GM18873 (cell line): ENCODE data around the gene GFER.

ENCODE experiments used
- ATAC-seq: cut with Tn5 transposase; IDR thresholded peaks from one replicate; pipeline ENCODE4 v1.9.1; 2021; ENCODE audit warnings: mild to moderate bottlenecking, moderate library complexity, moderate number of reproducible peaks; ENCODE audit not compliant: unreplicated experiment, low FRiP score

Gene GFER

GRCh38 chr16:1973461-1974156 lies 10.4 kb upstream of the GFER start:
- no peak for ATAC-seq

DNA sequence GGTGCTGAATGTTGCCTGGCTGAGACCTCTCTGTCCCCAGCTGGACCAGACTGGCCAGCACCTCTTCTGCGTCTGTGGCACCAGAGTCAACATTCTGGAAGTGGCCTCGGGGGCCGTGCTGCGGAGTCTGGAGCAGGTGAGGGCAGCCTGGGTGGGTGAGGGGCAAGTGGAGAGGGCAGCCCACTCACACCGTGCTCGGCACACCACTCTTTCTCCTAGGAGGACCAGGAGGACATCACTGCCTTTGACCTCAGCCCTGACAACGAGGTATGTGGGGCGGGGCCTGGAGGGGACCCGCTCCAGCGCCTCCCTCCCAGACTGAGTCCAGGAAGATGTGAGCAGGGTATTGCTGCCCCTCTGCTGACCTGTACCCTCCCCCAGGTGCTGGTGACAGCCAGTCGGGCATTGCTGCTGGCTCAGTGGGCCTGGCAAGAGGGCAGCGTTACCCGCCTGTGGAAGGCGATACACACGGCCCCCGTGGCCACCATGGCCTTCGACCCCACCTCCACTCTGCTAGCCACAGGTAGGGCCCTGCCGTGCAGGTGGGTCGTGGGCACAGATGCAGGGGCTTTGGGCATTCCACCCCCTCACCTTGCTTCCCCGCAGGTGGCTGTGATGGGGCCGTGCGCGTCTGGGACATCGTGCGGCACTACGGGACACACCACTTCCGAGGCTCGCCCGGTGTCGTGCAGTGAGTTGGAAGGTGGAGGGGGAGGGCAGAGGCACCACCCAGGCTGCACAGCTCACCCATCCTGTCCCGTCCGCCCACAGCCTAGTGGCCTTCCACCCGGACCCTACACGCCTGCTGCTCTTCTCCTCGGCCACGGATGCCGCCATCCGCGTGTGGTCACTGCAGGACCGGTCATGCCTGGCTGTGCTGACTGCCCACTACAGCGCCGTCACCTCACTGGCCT lies 9.6 kb upstream of the GFER start:
- no peak for ATAC-seq

GRCh38 chr16:1975432-1976215 lies 8.4 kb upstream of the GFER start:
- ATAC-seq, result no peak

DNA sequence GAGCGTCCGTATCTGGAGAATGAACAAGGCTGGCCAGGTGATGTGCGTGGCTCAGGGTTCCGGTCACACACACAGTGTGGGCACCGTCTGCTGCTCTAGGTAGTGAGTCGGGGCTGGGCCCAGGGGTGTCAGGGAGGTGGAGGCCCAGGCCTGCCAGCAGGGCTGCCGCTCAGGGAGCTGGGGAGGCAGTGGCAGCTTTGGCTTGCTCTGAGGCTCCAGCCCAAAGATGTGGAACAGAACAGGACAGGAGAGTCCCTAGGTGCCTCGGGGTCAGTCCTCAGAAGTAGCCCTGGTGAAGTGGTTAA lies 7.8 kb upstream of the GFER start:
- no peak for ATAC-seq

GRCh38 chr16:1976951-1977874 lies 6.8 kb upstream of the GFER start:
- no peak for ATAC-seq

DNA sequence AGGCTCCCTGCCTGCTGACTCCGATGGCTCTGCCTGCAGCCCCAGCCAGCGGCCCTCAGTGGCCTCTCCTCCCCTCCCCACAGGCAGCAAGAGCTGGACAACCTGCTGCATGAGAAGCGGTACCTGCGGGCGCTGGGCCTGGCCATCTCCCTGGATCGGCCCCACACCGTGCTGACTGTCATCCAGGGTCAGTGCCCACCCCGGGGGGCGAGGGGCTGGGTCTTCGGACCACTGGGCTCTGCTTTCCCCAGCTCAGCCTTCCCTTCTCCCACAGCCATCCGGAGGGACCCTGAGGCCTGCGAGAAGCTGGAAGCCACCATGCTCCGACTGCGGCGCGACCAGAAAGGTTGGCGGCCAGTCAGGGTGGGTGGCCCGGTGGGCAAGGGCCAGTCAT lies 6.1 kb upstream of the GFER start:
- no peak for ATAC-seq

DNA sequence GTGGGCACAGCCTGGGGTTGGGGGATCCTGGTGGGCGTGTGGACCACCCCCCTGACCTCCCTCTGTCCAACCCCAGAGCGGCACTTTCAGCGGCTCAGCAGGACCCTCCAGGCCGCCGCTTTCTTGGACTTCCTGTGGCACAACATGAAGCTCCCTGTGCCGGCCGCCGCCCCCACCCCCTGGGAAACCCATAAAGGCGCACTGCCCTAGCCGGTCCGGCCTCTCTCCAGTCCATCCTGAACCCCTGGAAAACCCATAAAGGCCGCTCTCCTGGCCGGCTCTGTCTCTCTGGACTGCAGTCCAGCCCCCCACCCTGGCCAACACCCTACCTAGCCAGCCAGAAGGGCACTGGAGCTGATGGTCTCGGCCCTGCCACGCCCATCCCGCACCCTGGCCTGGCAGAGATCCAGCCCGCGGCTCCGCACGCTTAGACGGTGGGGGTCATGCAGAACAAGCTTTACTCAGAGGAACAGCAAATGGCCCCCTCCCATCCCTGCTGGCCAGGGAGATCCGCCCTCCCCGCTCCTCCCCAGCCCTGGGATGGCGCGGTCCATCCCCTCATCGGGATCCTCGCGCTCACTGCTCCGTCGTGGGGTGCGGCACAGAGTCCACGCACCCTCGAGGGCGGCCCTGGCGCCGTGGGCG lies 5.4 kb upstream of the GFER start:
- no peak for ATAC-seq

DNA sequence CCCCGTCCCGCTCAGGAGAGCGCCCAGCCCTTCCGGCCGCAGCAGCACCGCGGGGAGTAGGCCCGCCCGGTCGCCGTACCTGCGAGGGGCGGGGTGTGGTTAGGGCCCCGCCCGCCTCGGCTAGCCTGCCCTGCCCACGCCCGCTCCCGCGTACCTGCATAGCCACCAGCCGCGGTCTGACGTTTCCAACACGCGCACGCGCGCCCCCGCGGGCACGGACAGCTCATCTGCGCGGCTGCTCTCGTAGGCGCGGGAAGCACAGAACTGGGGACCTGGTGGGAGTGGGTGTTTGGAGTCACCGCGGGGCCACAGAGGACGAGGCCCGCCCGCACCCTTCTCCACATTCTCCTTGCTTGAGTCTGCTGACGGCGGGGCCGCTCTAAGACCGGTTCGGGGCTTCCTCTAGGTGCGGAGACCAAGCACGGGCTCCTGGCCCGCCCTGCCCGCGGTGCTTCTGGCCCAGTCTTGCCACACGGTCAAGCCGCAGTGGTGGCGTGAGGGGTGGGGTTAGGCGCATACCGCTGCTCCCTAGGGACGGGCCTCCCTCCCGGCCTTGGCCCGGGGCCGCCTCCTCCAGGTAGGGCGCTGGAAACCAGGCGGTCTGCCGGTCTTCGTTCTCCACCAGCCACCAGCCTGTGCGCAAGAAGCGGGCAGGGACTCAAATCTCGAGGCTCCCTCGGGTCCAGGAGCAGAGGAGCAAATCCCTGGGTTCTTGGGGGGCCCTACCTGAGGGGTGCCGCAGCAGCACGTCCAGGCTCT lies 4.5 kb upstream of the GFER start:
- no peak for ATAC-seq

- ATAC-seq, result no peak
These were observed 3.8 kb upstream of the GFER start for GRCh38 chr16:1980030-1980769.

GRCh38 chr16:1980770-1981087 lies 3.3 kb upstream of the GFER start:
- ATAC-seq, result no peak

GRCh38 chr16:1981398-1981836 lies 2.6 kb upstream of the GFER start, which contains the start of gene NOXO1:
TSS of gene NOXO1 (minus strand) at chr16:1981469. CDS start at chr16:1981179, 290 bp downstream.
- no peak for ATAC-seq

DNA sequence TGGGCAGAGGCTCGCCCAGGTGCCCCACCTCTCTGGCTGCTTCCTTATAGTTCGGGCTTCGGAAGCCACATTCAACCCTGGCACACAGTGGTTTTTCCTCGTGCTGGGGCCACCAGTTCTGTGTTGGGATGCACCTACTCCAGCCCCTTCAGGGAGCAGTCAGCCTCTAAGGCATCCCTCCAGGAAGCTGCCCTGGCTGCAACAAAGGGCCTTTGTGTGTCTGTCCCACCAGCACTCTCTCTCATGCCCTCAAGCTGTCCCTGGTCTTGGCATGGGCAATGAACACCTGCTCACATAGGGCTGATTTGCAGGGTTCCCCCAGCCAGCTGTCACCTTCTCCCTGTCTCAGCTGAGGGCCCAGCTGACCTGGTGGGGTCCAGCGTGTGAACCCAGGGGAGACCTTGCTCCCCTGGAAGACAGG lies 2.0 kb upstream of the GFER start:
- no peak for ATAC-seq

DNA sequence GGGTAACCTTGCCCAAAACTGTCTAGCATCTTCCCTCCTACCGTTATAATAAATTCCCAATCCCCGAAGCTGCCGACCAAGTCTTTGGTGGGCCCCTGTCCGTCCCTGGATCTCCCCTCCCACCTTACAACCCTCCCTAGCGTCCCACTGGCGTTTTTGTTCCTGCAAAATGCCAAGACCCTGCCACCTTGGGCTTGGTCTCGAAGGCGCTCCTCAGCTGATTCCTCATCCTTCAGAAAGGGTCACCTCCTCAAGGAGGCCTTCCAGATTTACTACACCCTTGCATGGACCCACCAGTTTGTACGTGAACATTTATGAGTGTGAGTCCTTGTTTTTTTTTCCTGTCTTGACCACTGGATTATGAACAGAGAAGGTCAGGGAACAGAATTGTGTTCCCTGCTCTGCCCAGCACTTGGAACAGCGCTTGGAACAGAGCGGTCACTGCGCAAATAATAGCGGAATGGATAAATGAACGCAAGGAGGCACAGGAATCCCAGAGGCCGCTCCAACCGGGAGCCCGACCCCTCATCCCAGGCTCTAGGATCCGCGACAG lies 926 bp upstream of the GFER start:
- ATAC-seq, result no peak

DNA sequence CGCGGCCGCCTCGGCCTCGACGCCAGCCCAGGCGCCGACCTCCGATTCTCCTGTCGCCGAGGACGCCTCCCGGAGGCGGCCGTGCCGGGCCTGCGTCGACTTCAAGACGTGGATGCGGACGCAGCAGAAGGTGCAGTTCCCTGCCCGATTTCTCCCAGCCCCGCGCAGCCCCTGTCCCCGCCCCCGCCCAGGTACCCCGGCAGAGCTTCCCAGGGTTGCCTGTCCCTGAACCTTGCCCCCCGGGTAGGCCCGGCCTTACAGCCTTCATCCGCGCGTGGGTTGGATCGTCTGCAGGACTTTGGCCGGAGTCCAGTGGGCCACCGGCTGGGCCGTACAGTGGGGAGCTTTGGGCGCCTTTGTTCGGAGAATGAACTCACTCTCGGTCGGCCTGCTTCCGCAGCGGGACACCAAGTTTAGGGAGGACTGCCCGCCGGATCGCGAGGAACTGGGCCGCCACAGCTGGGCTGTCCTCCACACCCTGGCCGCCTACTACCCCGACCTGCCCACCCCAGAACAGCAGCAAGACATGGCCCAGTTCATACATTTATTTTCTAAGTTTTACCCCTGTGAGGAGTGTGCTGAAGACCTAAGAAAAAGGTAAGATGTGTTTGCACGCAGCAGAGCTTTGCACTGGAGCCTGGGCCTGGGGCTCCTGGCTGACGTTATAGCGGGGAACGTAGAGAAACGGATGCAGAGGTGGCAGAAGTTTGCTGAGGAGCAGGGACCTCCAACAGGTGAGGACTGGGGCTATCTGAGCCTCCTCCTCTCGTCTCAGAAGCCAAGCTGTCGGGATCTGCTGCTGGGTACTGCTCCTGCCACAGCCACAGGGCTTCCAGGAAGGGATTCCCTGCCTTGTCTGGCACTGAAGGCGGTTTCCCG lies 593 bp downstream of the GFER start:
- ATAC-seq, result no peak

- no peak for ATAC-seq
These were observed 1.6 kb downstream of the GFER start for GRCh38 chr16:1985466-1986150.

DNA sequence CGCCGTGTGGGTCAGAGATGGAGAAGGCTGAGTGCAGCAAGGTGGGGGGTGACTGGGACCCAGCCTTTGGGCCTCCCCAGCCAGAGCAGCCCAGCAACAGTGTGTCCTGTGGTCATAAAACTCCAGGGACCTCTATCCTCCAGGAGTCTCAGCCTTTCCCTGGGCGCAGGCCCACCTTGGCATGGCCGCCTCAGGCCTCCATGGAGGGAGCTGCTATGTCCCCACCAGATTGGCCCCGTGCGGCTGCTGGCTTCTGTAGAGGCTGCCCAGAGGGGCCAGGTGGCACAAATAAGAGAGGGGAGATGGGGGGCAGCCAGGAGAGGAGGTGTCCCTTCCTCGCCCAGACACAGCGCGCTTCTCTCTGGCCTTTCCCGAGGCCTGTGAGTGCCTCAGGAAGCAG lies 3.2 kb downstream of the GFER start:
- no peak for ATAC-seq
